Transverse colon (tissue), 4 donors: ENCODE measurements around the gene STARD13. TPM values are rescaled to one million over a fixed set of nuclear protein-coding genes. Genes with fewer than 3 reads are reported as not detected.

Source experiments
- DNase-seq: peaks from one replicate; pipeline ENCODE4 v3.0.0-alpha.2; 2019
- H3K27ac ChIP-seq, 4 donors: fragments of 200-600 bp; sonication (generic); 2 replicates each; pipeline ENCODE4 v1.5.1; 2016 to 2018; ENCODE audit warnings: inconsistent platforms in 4 of 4
- H3K27me3 ChIP-seq: fragments of 200-600 bp; sonication (generic); 2 replicates; pipeline ENCODE4 v1.5.1; 2017; ENCODE audit warnings: inconsistent platforms
- H3K36me3 ChIP-seq, 4 donors: fragments of 200-600 bp; sonication (generic); 2 replicates each; pipeline ENCODE4 v1.5.1; 2017 to 2019; ENCODE audit warnings: inconsistent platforms in 4 of 4
- H3K4me1 ChIP-seq, 4 donors: fragments of 200-600 bp; sonication (generic); 2 replicates each; pipeline ENCODE4 v1.5.1; 2017 to 2020; ENCODE audit warnings: inconsistent platforms in 4 of 4
- H3K4me3 ChIP-seq, 4 donors: fragments of 200-600 bp; sonication (generic); 1 replicate in 1 of 4; 2 replicates in 3 of 4; pipeline versions ENCODE4 v1.5.1 to v1.6.1; 2017 to 2019; ENCODE audit warnings: inconsistent platforms in 4 of 4
- H3K9me3 ChIP-seq, 2 donors: fragments of 200-600 bp; sonication (generic); 2 replicates each; pipeline ENCODE4 v1.5.1; 2017 to 2019; ENCODE audit warnings: inconsistent platforms in 2 of 2
- CTCF ChIP-seq, 5 experiments: fragments of 200-600 bp in 3 of 5; fragments of 450-650 bp in 2 of 5; sonication (generic) in 3 of 5; IDR thresholded peaks; 1 replicate in 2 of 5; 2 replicates in 3 of 5; pipeline ENCODE4 v1.5.1; 2016 to 2017; ENCODE audit warnings: antibody characterized with exemption in 5 of 5, inconsistent platforms in 3 of 5, mild to moderate bottlenecking in 2 of 5, moderate library complexity in 1 of 5
- EP300 ChIP-seq: sonication (generic); formaldehyde crosslinking; IDR thresholded peaks from one replicate; pipeline ENCODE4 v1.6.1; 2017; ENCODE audit warnings: antibody characterized with exemption, low read depth
- POLR2A ChIP-seq: fragments of 450-650 bp; IDR thresholded peaks from one replicate; pipeline ENCODE4 v1.6.1; 2016; ENCODE audit warnings: antibody characterized with exemption, mild to moderate bottlenecking, moderate library complexity
- POLR2AphosphoS5 ChIP-seq, 3 donors: sonication (generic); formaldehyde crosslinking; IDR thresholded peaks; one replicate each; pipeline ENCODE4 v1.6.1; 2016; ENCODE audit warnings: antibody characterized with exemption in 3 of 3
- WGBS, 2 donors: methylation state at CpG; one replicate each; pipeline ENCODE4 v1.1.5; 2018; ENCODE audit warnings: low coverage in 1 of 2; 5-methylcytosine and 5-hydroxymethylcytosine counted together
- in situ Hi-C, 4 donors: fragments of 200-750 bp; cut with MboI; loops; one replicate each; pipeline versions ENCODE4 v1.15.0 to v1.15.1; 2017; ENCODE audit warnings: low sequenced_read_pairs in 3 of 4, low pct_ligation_motif_present in 1 of 4, low pct_unique_long_range_greater_than_20kb in 1 of 4
- intact Hi-C: fragments of 100-400 bp; cut with DNase I; formaldehyde crosslinking; loops from one replicate; pipeline ENCODE4 v1.15.1; 2023; ENCODE audit warnings: low total_unique reads
- total RNA-seq, 4 donors: library from RNA; depleted of rRNA; stranded (reverse); fragments of >200 nt; gene quantifications; one replicate each; pipeline ENCODE4 v1.1.0, GENCODE V29; 2016

Gene STARD13
- total RNA-seq, 4 donors from 2014 or later = 18.1 to 107 (median 41.5) TPM

- TF ChIP-seq POLR2A = no peak
- no peak for TF ChIP-seq EP300
- no peak for TF ChIP-seq POLR2AphosphoS5 (IDR thresholded peaks at IDR 0.05)
- no peak for TF ChIP-seq CTCF (IDR thresholded peaks at IDR 0.05)
- WGBS, 2 donors = 49 to 50% methylated on average over 3 of the region's 3 CpGs
- in situ Hi-C loops = no loop called here
- Histone ChIP-seq H3K27ac (peak overlapping the region; percentile 85 to 95 (median 91)), H3K27me3 (no peaks in the 10 kb centered on the region), H3K9me3 (no peaks in the 10 kb centered on the region), H3K36me3 (no peaks in the 10 kb centered on the region), H3K4me1 (peaks cover 5 to 86% (median 52%) of the 10 kb centered on the region in 4 donors), H3K4me3 (no peak overlapping the region)
- intact Hi-C loops = loop anchor here (10.0 kb wide), 2 partner anchors 66 to 264 kb away; no protein-coding TSS in a partner anchor
- no peak for DNase-seq
Measured at GRCh38 chr13:33280279-33280905, 5.2 kb downstream of the STARD13 start.

- Histone ChIP-seq H3K4me1 (peaks cover 5 to 92% (median 54%) of the 10 kb centered on the region in 4 donors), H3K27ac (peak overlapping the region; percentile 85 to 95 (median 91)), H3K27me3 (no peaks in the 10 kb centered on the region), H3K4me3 (no peak overlapping the region), H3K9me3 (no peaks in the 10 kb centered on the region), H3K36me3 (no peaks in the 10 kb centered on the region)
- peak; percentile 64 for DNase-seq
- no peak for TF ChIP-seq CTCF (IDR thresholded peaks at IDR 0.05)
- peak in 1 of 3 donors; percentile 64 for TF ChIP-seq POLR2AphosphoS5 (IDR thresholded peaks at IDR 0.05)
- intact Hi-C loops (loop anchor here (10.0 kb wide), 2 partner anchors 65 to 265 kb away; no protein-coding TSS in a partner anchor), in situ Hi-C loops (no loop called here)
- 24 to 37% methylated on average over 2 of the region's 2 CpGs for WGBS, 2 donors
Measured at GRCh38 chr13:33279414-33280278, 5.9 kb downstream of the STARD13 start.

GRCh38 chr13:33278913-33279312 is 6.6 kb downstream of the STARD13 start:
- H3K27ac ChIP-seq = peak overlapping the region; percentile 85 to 95 (median 91)
- peaks cover 5 to 92% (median 55%) of the 10 kb centered on the region in 4 donors for H3K4me1 ChIP-seq
- DNase-seq = no peak
- no peak overlapping the region for H3K4me3 ChIP-seq
- in situ Hi-C loops (no loop called here), intact Hi-C loops (no loop called here)
- no peak for TF ChIP-seq EP300
- no peak for TF ChIP-seq POLR2AphosphoS5 (IDR thresholded peaks at IDR 0.05)
- TF ChIP-seq CTCF (IDR thresholded peaks at IDR 0.05) = no peak
- H3K36me3 ChIP-seq = no peaks in the 10 kb centered on the region
- H3K27me3 ChIP-seq = no peaks in the 10 kb centered on the region
- no peaks in the 10 kb centered on the region for H3K9me3 ChIP-seq
- 0% methylated on average over 1 of the region's 1 CpG for WGBS, 2 donors

- WGBS, 2 donors = 85 to 86% methylated on average over 1 of the region's 1 CpG
- no peaks in the 10 kb centered on the region for H3K9me3 ChIP-seq
- TF ChIP-seq POLR2A (no peak), CTCF (IDR thresholded peaks at IDR 0.05) (no peak), EP300 (no peak), POLR2AphosphoS5 (IDR thresholded peaks at IDR 0.05) (no peak)
- no peaks in the 10 kb centered on the region for H3K36me3 ChIP-seq
- no peak for DNase-seq
- H3K4me3 ChIP-seq = no peak overlapping the region
- peaks cover 9 to 92% (median 55%) of the 10 kb centered on the region in 4 donors for H3K4me1 ChIP-seq
- intact Hi-C loops (no loop called here), in situ Hi-C loops (no loop called here)
- peak overlapping the region; percentile 85 to 95 (median 91) for H3K27ac ChIP-seq
- no peaks in the 10 kb centered on the region for H3K27me3 ChIP-seq
Measured at GRCh38 chr13:33277946-33278345, 7.6 kb downstream of the STARD13 start.
